Panc1 (cell line): ENCODE measurements around the gene TBC1D7. TPM values are rescaled to one million over a fixed set of nuclear protein-coding genes. Genes with fewer than 3 reads are reported as not detected.

Experiments
- ATAC-seq: fragments of 200-7000 bp; cut with Tn5 transposase; 2 replicates; pipeline ENCODE4 v1.9.1; 2020; ENCODE audit warnings: mild to moderate bottlenecking, moderate library complexity
- BruUV-seq: library from RNA; stranded (reverse); fragments of 400-500 nt; replicated peaks from 2 replicates; lab custom pipeline; 2021; lab: Mats Ljungman, UMichigan
- CTCF ChIA-PET: fragments of 300-600 bp; sonication (Branson Sonifier 250); formaldehyde crosslinking; loops from one replicate; lab custom pipeline; 2022; ENCODE audit warnings: antibody characterized with exemption; lab: Charles Lee
- POLR2A ChIA-PET: fragments of 300-600 bp; sonication (Branson Sonifier 250); formaldehyde crosslinking; loops from one replicate; lab custom pipeline; 2022; ENCODE audit warnings: antibody characterized with exemption; lab: Charles Lee
- DNase-seq: peaks from one replicate; pipeline ENCODE4 v3.0.0-alpha.2; 2010; ENCODE audit warnings: low read depth, low spot score
- H3K27ac ChIP-seq: 2 replicates; pipeline ENCODE4 v1.5.1; 2011; ENCODE audit warnings: mild to moderate bottlenecking, low read length, inconsistent platforms
- H3K27me3 ChIP-seq: fragments of 200-500 bp; sonication (Bioruptor generic); 2 replicates; pipeline ENCODE4 v1.6.0; 2014; ENCODE audit warnings: low read length, inconsistent platforms; ENCODE audit not compliant: control insufficient read depth, insufficient read depth
- H3K36me3 ChIP-seq: fragments of 200-500 bp; sonication (Bioruptor generic); 2 replicates; pipeline ENCODE4 v1.5.1; 2014; ENCODE audit warnings: inconsistent platforms, mild to moderate bottlenecking, low read length, moderate library complexity; ENCODE audit not compliant: control insufficient read depth, insufficient read depth
- H3K4me1 ChIP-seq: 2 replicates; pipeline ENCODE4 v1.5.1; 2011; ENCODE audit warnings: inconsistent platforms, mild to moderate bottlenecking, low read length, moderate library complexity; ENCODE audit not compliant: control insufficient read depth, insufficient read depth
- H3K4me3 ChIP-seq, 2 experiments: 2 replicates each; pipeline ENCODE4 v1.5.1; 2011 to 2012; ENCODE audit warnings: low read depth in 2 of 2, low read length in 2 of 2, mild to moderate bottlenecking in 2 of 2, inconsistent platforms in 1 of 2, moderate library complexity in 1 of 2
- H3K9me3 ChIP-seq: fragments of 200-500 bp; sonication (Bioruptor generic); 2 replicates; pipeline ENCODE4 v1.5.1; 2014; ENCODE audit warnings: low read depth, mild to moderate bottlenecking, inconsistent platforms, low read length, moderate library complexity; ENCODE audit not compliant: control insufficient read depth, insufficient read depth
- POLR2AphosphoS5 ChIP-seq: IDR thresholded peaks from 2 replicates; pipeline ENCODE4 v1.6.1; 2012; ENCODE audit warnings: mild to moderate bottlenecking, low read depth, low read length, moderate library complexity
- SIN3A ChIP-seq: IDR thresholded peaks from 2 replicates; pipeline ENCODE4 v1.6.1; 2012; ENCODE audit warnings: low read depth, mild to moderate bottlenecking, low read length, moderate library complexity, borderline replicate concordance; ENCODE audit not compliant: insufficient read depth
- TCF7L2 ChIP-seq: IDR thresholded peaks from 2 replicates; pipeline ENCODE4 v1.6.1; 2011; ENCODE audit warnings: mild to moderate bottlenecking, low read depth, low read length, inconsistent platforms
- in situ Hi-C: cut with HindIII; loops from 2 replicates; pipeline ENCODE4 v1.10.0; 2016; ENCODE audit warnings: low sequenced_read_pairs, low pct_unique_long_range_greater_than_20kb
- intact Hi-C: fragments of 100-400 bp; cut with micrococcal nuclease; formaldehyde crosslinking; loops from one replicate; pipeline ENCODE4 v1.10.0; 2022; ENCODE audit not compliant: unreplicated experiment
- total RNA-seq: library from RNA; stranded (reverse); gene quantifications from one replicate; pipeline ENCODE4 v1.2.1, GENCODE V29; 2021; ENCODE audit not compliant: unreplicated experiment
- TF ChIP-seq, protein P1 (sequence below): fragments of 450-650 bp; IDR thresholded peaks from 2 replicates; pipeline ENCODE4 v1.5.1; 2017; ENCODE audit warnings: mild to moderate bottlenecking
- TF ChIP-seq, protein P2 (sequence below), 2 experiments: IDR thresholded peaks; 2 replicates each; pipeline ENCODE4 v1.6.1; 2011 to 2012; ENCODE audit warnings: low read depth in 2 of 2, control low read depth in 1 of 2, low read length in 1 of 2, mild to moderate bottlenecking in 1 of 2, moderate library complexity in 1 of 2; ENCODE audit not compliant: insufficient read depth in 1 of 2

TBC1D7 gene
- total RNA-seq, 1 experiment from 2014 or later, result 27.0 TPM

DNA sequence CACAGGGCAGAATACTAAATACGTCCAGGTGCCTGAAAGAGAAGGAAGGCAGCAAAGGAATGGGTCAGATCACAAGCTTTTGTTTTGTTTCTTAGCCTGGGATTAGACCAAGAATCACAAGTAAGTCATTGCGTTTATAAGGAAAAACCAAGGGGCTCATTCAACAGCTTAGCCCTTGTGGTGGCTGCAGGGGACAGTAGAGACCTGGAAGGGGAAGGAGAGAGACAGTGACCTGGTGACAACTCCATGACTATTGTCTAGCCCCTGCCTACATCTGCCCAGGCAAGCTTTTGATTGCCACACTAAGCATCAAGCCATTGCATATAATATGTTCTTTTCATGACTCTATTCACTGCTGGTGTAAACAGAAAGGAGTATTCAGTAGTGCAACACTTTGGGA is 30.2 kb upstream of the TBC1D7 start:
- no peak for DNase-seq
- POLR2A ChIA-PET, result no interaction called here
- ATAC-seq, result no peak
- CTCF ChIA-PET, result interaction anchor here (0.6 kb wide), 1 partner anchor 21 kb away, joined by 5 read pairs; no protein-coding TSS in a partner anchor
- no peaks in the 10 kb centered on the region for H3K27me3 ChIP-seq
- no TSS peak for BruUV-seq
- in situ Hi-C loops (no loop called here), intact Hi-C loops (no loop called here)
- H3K36me3 ChIP-seq, result no peaks in the 10 kb centered on the region
- H3K27ac ChIP-seq, result no peak overlapping the region
- TF ChIP-seq, protein P1, sequence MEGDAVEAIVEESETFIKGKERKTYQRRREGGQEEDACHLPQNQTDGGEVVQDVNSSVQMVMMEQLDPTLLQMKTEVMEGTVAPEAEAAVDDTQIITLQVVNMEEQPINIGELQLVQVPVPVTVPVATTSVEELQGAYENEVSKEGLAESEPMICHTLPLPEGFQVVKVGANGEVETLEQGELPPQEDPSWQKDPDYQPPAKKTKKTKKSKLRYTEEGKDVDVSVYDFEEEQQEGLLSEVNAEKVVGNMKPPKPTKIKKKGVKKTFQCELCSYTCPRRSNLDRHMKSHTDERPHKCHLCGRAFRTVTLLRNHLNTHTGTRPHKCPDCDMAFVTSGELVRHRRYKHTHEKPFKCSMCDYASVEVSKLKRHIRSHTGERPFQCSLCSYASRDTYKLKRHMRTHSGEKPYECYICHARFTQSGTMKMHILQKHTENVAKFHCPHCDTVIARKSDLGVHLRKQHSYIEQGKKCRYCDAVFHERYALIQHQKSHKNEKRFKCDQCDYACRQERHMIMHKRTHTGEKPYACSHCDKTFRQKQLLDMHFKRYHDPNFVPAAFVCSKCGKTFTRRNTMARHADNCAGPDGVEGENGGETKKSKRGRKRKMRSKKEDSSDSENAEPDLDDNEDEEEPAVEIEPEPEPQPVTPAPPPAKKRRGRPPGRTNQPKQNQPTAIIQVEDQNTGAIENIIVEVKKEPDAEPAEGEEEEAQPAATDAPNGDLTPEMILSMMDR, result no peak
- TF ChIP-seq SIN3A, result no peak
- no peak for TF ChIP-seq TCF7L2
- TF ChIP-seq, protein P2, sequence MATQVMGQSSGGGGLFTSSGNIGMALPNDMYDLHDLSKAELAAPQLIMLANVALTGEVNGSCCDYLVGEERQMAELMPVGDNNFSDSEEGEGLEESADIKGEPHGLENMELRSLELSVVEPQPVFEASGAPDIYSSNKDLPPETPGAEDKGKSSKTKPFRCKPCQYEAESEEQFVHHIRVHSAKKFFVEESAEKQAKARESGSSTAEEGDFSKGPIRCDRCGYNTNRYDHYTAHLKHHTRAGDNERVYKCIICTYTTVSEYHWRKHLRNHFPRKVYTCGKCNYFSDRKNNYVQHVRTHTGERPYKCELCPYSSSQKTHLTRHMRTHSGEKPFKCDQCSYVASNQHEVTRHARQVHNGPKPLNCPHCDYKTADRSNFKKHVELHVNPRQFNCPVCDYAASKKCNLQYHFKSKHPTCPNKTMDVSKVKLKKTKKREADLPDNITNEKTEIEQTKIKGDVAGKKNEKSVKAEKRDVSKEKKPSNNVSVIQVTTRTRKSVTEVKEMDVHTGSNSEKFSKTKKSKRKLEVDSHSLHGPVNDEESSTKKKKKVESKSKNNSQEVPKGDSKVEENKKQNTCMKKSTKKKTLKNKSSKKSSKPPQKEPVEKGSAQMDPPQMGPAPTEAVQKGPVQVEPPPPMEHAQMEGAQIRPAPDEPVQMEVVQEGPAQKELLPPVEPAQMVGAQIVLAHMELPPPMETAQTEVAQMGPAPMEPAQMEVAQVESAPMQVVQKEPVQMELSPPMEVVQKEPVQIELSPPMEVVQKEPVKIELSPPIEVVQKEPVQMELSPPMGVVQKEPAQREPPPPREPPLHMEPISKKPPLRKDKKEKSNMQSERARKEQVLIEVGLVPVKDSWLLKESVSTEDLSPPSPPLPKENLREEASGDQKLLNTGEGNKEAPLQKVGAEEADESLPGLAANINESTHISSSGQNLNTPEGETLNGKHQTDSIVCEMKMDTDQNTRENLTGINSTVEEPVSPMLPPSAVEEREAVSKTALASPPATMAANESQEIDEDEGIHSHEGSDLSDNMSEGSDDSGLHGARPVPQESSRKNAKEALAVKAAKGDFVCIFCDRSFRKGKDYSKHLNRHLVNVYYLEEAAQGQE (IDR thresholded peaks at IDR 0.05; ENCODE audit: insufficient read depth in 1 of 2, low read depth in 2 of 2, low read length in 1 of 2), result no peak
- no peak for TF ChIP-seq POLR2AphosphoS5
- no peaks in the 10 kb centered on the region for H3K4me1 ChIP-seq
- no peaks in the 10 kb centered on the region for H3K9me3 ChIP-seq
- H3K4me3 ChIP-seq, result no peak overlapping the region

DNA sequence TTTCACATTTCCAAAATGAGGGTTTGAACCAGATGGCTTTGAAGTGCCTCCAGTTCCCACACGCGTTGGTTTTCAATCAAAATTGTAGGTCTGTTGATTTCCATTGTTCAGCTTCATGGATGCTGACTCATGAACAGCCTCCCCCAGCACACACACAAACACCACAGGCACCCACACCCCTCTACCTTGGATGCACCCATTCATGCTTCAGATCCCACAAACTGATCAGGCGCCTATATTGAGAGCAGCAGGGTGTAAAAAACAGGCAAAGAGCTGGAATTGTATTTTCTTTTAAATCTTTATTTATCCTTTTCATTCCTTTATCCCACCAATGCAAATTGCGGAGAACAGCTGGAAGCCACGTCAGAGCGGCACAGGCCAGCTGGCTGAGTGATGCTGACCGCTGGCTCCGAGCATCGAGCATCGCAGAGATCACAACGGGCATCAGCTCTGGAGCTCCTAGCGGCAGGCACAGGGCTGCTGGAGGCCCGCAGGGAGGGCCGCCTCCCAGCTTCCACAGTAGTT is 29.3 kb upstream of the TBC1D7 start:
- Histone ChIP-seq H3K4me3 (no peak overlapping the region), H3K4me1 (no peaks in the 10 kb centered on the region), H3K27me3 (no peaks in the 10 kb centered on the region), H3K9me3 (no peaks in the 10 kb centered on the region), H3K36me3 (no peaks in the 10 kb centered on the region), H3K27ac (no peak overlapping the region)
- no peak for TF ChIP-seq POLR2AphosphoS5
- no peak for TF ChIP-seq TCF7L2
- TF ChIP-seq, protein P2 (IDR thresholded peaks at IDR 0.05; ENCODE audit: insufficient read depth in 1 of 2, low read depth in 2 of 2, low read length in 1 of 2), result no peak
- TF ChIP-seq, protein P1, result no peak
- no peak for TF ChIP-seq SIN3A
- ATAC-seq (no peak), DNase-seq (no peak)
- ChIA-PET POLR2A (interaction anchor here (0.5 kb wide), 1 partner anchor 20 kb away, joined by 3 read pairs; no protein-coding TSS in a partner anchor), CTCF (no interaction called here)
- in situ Hi-C loops, result no loop called here
- intact Hi-C loops, result no loop called here
- BruUV-seq, result no TSS peak
